T47D (cell line): ENCODE results near the gene ALK.

ENCODE experiments used
- DNase-seq, 2 experiments: peaks; one replicate each; pipeline versions ENCODE4 v3.0.0 to v3.0.0-alpha.2; 2011 to 2012; ENCODE audit warnings: low read depth in 1 of 2, low spot score in 1 of 2
- JUND ChIP-seq: IDR thresholded peaks from 2 replicates; pipeline ENCODE4 v1.6.1; 2012; ENCODE audit warnings: low read depth
- in situ Hi-C: cut with HindIII; loops from 2 replicates; pipeline ENCODE4 v1.10.0; 2016; ENCODE audit warnings: low sequenced_read_pairs, low pct_unique_long_range_greater_than_20kb

The ALK gene

DNA sequence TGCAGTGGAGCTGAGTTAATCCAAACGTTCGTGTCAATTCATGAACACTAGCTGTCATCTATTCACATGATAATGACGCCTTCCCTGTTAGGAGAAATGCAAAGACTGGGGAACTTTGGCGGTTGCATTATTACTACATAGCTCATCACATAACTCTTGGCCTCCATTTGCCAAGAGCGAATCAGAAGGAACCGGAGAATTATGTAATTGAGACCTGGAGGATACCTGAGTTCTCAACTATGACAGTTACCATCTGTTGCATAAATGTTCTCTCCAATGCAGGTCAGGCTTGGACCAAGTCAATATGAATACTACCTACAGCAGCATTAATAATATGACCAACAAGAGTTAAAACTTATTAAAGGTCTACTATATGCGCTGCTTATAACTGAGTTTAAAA, 531.7 kb downstream of the ALK start:
- no peak for DNase-seq
- TF ChIP-seq JUND = no peak
- in situ Hi-C loops = no loop called here

DNA sequence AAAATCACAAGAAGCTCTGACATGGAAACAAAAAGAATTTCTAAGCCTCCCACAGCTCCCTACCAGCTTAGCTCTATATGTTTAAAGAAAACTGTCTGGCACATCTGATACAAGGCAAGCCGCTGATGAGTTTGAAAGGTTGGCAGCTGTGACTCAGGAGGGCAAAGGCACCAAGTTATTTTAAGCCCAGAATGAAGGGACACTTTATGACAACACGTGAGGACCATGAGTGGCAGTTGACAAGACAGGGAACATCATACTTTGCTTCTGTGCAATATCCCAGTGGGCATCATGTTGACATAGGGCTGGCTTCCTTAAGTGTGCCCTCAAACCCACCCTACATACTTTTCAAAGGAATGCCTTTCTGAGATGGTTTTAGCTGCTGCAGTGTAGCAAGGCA, 533.3 kb downstream of the ALK start:
- in situ Hi-C loops = no loop called here
- TF ChIP-seq JUND = no peak
- no peak for DNase-seq

DNA sequence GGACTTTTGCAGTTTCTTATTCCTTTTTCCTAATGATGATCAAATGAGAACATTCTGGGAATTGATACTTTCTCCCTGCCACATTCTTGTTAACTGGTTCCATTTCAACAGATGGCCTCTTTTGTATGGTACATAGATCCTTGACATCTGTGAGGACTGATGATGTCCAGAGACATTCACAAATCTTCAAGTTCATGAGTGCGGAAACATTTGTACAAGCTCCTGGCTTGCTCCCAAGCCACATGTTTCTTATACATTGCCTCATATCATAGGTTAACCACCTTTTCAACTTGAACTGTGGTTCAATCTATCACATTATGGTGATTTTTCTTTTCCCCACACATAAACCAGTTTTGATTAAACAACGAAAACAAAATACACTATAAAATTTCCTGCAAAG, 538.9 kb downstream of the ALK start:
- DNase-seq = no peak
- in situ Hi-C loops = no loop called here
- no peak for TF ChIP-seq JUND

DNA sequence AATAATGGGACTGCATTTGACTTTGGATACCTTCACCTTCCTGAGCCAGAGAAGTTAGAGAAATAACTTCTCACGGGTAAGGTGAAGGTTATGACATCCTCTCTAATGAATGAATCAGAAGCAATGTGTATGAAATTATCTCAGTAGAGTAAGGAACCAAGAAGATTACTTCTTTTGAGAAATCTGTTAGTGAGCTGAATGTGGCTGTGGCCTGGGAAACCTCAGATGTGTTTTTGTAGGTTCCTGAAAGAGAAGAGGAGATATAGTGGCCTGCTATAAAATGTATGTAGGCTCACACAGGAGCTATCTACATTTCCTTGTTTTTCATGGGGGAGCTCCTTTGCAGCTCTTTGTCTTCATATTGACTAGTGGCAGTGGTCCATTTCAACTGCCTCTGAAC, 543.6 kb downstream of the ALK start:
- in situ Hi-C loops = no loop called here
- TF ChIP-seq JUND = no peak
- DNase-seq = no peak

DNA sequence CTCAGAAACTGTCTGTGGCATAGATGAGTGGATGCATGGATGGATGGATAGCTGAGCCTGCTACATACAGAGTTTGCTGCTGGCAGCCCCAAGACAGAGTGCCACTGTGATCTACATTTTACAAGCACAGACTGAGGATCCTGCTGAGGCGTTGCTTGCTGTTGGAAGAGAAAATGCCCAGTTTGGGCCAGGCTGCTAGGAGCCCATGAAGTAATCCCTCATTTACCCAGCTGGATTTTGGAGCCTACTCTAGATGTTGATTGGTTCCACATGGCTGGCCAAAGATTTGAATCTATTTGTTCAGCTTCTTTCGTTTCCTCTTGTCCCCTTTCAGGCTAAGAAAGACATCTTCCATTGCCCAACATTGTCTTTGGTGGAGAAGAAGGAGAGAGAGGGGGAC, 544.8 kb downstream of the ALK start:
- TF ChIP-seq JUND = no peak
- DNase-seq = no peak
- in situ Hi-C loops = no loop called here

DNA sequence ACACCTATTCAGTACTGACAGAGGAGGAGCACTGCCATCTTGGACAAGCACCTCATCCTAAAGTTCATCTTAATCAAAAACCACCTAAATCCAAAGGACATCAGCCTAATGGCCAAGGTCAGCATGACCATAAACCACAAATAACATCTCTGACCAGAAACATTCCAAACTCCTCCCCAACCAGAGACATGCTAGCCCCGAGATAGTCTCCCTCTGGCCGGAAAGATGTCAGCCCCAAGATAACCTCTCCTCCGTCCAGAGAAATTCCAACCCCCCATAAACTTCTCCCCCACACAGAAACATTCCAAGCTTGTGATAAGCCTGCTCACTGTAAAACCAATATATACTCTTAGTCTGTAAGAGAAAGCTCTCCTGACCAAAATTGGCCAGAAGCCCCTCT, 545.5 kb downstream of the ALK start:
- TF ChIP-seq JUND = no peak
- DNase-seq = no peak
- in situ Hi-C loops = no loop called here

DNA sequence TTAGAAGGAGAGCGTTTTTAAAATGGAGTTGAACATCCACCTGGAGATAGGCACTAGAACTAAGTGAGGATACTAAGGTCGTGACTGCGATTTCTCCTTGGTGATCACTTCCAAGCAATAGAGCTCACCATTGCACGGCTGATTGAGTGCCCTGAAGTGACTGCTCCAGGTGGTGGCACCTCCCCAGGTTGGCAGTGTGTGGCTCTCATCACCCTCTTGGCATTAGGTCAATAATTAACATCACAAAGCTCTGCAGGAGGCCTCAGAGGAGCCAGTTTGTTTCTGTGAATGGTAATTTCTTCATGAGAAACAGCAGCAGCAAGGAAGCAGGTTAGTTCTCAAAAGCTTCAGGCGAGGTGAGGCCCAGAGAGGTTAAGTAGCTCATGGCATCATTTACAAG, 546.6 kb downstream of the ALK start:
- TF ChIP-seq JUND = no peak
- in situ Hi-C loops = no loop called here
- DNase-seq = no peak

DNA sequence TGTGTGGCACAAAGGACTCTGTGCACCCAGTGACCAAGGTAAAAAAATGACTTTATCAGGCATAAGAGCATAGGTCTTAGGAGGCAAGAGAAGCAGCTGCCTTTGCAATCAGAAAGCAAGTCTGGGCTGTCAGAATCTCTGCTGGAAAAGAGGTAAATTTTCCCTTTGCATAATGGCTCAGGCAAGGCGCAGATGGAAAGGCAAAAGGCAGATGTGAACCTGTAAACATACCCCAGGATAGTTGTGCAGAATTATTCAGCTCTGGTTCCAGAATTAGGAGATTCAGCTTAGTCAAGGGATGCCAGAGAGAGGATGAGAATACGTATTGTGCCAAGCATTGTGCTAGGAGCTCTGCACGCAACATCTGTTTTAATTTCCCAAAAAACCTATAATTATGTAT, 547.5 kb downstream of the ALK start:
- in situ Hi-C loops = no loop called here
- no peak for TF ChIP-seq JUND
- no peak for DNase-seq

DNA sequence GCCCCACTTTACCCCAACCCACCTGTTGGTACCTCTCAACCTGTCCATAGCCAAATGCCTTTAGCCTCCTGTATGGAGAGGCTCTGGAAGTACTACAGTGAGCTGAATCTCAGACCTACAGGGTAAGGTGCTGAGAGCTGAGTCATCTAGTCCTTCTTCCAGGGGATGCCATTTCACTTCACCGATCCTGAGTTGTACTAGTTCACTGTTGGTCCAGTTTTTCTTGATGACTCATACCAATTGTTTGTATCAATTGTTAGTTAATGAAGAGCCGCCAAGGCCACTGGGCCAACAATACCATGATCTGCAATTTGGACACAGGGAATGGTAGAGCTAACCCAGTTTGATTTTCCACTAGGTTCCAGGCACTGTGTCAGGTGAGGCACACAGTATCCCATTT, 549.2 kb downstream of the ALK start:
- in situ Hi-C loops = no loop called here
- TF ChIP-seq JUND = no peak
- no peak for DNase-seq

DNA sequence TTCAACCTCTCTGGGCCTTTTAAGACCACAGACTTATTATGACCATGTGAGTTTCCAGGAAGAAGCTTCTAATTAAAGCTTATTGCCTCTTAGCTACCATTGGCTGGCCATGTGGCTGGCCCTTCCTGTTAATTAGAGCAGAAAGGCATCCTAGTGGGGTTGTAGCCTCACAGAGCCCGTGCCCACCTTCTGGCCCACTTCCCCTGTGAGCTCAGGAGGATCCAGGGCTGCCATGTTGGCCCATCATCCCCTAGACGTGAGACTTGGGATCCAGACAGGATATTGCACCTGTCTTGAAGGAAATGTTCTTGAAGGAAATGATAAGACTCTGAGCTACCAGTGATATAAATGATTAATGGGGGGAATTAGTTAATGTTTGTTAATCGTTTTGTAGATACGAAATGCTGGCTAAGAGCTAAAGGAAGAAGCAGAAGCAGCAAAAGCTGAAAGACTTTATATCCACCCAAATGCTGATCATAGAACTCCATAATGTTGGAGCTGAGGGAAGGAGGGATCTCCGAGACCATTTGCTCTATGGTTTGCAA, 550.7 kb downstream of the ALK start:
- TF ChIP-seq JUND = no peak
- in situ Hi-C loops = no loop called here
- DNase-seq = no peak

DNA sequence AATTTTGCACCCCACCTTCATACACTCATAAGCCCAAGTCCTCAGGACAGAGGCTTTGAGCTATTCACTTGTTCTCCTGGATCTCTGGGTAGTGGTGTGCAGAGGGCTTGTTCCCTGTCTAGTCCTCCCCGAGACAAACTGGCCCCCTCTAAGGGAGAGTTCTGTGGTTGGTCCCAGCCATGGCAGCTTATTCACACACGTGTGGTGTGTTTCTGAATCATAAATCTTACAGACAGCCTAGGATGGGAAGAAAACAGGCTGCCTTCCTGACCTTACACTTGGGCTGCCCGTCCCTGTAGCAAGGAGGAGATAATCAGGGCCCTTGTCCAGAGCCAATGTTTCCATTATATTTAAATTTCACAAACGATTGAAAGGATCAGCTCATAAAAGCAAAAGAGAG, 551.2 kb downstream of the ALK start:
- no peak for TF ChIP-seq JUND
- DNase-seq = no peak
- in situ Hi-C loops = no loop called here

DNA sequence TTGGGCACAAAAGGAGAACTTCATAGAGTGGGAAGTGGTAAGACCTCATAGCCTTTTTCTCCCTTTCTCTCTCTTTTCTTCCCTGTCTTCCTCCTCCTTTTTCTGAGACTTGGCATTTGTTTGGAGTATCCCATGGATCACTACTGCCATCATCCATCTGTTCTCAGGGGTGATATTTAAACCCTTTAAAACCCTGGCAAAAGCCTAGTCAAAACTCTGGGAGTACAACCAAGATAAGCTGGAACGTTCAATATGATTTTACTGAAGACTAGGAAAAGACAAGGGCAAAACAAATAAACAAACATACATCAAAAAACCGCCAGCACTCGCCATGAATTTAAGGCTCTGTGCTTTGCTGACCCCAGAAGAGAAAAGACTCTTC, 552.7 kb downstream of the ALK start:
- in situ Hi-C loops = no loop called here

DNA sequence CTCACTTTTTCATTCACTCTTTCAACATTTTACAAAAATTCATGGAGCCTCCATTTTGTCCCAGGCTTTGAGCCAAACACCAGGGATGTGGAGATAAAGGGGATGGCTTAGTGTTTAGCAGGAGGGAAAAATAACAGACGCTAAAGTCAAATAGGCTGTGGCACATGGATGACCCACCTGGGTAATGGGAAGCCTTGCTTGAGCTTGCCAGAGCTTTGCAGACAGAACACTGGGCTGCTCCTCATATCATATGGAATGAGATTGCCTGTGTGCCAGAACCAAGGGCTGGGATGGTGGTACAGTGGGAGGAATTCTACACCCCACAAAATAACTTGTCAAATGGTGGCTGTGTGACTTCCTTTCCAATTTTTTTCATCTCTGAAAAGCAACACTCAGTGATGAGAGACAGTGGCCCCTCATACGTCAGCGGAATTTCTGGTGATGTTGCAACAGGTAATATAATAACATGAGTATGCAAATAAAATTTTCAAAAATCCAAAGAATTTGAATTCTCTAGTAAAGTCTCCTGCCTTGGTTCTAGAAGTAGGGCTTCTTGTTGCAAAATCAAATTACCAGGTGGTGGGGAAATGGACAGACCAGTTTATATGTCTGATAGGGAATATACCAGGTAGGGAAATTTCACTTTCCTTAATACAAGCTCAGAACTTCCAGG, 553.3 kb downstream of the ALK start:
- in situ Hi-C loops = no loop called here
- DNase-seq = no peak
- TF ChIP-seq JUND = no peak

More for the DNA sequence above, 552.7 kb downstream of the ALK start:
- no peak for TF ChIP-seq JUND
- DNase-seq = no peak

DNA sequence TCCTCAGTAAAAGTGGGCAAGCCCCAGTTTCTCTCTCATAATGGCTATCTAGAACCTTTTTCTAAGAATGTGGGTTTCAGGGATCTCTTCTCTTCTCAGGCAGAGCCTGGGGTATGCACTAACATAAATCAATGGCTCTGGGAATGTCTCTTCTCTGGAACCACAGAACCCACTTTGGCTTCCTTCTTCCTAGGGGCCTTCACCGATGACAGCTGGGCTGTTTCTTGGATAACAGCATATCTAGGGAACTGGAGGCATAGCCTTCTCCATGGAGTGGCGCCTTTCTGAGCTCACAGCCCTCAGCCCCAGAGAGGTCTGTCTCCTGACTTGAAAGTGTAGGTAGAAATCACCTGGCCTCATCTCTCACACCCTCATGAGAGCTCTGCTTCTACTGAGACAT, 558.3 kb downstream of the ALK start:
- no peak for DNase-seq
- in situ Hi-C loops = no loop called here
- no peak for TF ChIP-seq JUND
